WI38 (cell line): ENCODE data around the gene TRIM56.
"Not testable (repeated sequence)": the region's sequence is repeated elsewhere in the genome, so short reads cannot be mapped to it uniquely, and the experiment has no call there.

Source experiments
- H3K4me3 ChIP-seq: 2 replicates; pipeline ENCODE4 v1.5.1; 2011; ENCODE audit warnings: low read depth, mild to moderate bottlenecking, control low read depth, low read length
- TF ChIP-seq, protein P1 (sequence below): IDR thresholded peaks from 2 replicates; pipeline ENCODE4 v1.5.1; 2012; ENCODE audit warnings: low read depth, mild to moderate bottlenecking, control low read depth, low read length

Gene TRIM56

DNA sequence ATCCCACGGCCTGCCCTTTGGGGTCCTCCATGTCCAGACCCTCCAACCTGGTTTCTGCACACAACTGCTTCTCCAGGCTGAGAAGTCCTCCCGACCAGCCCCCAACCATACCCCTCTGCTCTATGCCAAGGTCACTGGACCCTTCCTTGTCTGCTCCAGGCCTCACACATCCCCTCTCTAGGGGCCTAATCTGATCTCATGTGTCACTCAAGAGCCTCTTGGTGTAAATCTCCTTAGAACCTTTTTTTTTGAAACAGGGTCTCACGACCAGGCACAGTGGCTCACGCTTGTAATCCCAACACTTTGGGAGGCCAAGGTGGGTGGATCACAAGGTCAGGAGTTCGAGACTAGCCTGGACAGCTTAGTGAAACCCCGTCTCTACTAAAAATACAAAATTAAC lies 24.1 kb downstream of the TRIM56 start:
- H3K4me3 ChIP-seq = no peak overlapping the region
- TF ChIP-seq, protein P1, sequence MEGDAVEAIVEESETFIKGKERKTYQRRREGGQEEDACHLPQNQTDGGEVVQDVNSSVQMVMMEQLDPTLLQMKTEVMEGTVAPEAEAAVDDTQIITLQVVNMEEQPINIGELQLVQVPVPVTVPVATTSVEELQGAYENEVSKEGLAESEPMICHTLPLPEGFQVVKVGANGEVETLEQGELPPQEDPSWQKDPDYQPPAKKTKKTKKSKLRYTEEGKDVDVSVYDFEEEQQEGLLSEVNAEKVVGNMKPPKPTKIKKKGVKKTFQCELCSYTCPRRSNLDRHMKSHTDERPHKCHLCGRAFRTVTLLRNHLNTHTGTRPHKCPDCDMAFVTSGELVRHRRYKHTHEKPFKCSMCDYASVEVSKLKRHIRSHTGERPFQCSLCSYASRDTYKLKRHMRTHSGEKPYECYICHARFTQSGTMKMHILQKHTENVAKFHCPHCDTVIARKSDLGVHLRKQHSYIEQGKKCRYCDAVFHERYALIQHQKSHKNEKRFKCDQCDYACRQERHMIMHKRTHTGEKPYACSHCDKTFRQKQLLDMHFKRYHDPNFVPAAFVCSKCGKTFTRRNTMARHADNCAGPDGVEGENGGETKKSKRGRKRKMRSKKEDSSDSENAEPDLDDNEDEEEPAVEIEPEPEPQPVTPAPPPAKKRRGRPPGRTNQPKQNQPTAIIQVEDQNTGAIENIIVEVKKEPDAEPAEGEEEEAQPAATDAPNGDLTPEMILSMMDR = no peak

DNA sequence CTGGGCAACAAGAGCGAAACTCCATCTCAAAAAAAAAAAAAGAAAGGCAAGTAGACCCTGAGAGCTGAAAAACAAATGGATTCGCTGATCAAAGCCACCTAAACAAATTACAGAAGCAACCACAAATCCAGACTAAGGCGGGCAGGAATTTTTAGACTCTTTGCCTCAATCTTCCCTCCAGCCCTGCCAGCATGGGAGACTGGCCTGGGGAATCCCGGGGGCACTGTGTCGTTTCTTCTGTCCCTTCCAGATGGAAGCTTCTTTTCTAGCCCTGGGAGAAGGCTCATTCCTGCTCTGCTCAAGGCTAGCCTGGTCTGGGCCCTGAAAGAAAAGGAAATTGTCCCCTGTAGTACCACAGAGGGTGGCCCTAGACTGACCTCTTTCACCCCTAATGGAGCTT lies 26.0 kb downstream of the TRIM56 start:
- no peak overlapping the region for H3K4me3 ChIP-seq
- TF ChIP-seq, protein P1 = no peak

DNA sequence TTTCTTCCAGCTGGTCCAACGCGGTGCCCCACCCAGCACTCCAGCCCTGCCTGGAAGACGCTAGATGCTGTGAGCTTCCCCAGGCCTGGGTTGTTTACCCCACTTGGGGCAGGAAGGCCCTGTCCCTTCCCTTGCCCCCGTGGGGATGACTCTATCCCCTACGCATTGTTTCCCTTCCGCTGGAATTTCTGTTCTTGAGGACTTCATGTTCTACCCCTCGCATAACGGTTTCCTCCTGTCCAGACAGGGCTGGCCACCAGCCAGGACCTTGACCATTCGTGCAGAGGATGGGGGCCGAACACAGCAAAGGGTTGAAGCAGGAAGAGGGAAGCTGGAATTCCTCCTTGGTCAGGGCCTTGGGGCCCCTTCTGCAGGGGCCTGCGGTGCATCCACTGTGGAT lies 27.0 kb downstream of the TRIM56 start:
- TF ChIP-seq, protein P1 = no peak
- H3K4me3 ChIP-seq = no peak overlapping the region

DNA sequence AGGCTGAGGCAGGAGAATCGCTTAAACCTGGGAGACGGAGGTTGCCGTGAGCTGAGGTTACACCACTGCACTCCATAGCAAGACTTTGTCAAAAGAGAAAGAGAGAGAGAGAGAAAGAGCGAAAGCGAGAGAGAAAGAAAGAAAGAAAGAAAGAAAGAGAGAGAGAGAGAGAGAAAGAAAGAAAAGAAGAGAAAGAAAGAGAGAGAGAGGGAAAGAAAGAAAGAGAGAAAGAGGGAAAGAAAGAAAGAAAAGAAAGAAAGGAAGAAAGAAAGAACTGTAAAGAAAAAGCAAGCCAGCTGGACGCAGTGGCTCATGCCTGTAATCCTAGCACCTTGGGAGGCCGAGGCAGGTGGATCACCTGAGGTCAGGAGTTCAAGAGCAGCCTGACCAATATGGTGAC lies 27.9 kb downstream of the TRIM56 start:
- not testable (repeated sequence) for H3K4me3 ChIP-seq

DNA sequence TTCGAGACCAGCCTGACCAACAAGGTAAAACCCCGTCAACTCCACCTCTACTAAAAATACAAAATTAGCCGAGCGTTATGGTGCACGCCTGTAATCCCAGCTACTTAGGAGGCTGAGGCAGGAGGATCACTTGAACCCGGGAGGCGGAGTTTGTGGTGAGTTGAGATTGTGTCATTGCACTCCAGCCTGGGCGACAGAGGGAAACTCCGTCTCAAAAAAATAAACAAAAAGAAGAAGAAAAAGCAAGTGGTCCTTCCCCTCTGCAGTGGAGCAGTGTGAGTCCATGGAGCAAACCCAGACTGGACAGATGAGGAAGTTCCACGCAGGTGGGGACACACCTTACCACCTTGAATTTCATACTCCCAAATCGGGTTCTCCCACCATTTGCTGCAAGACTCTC lies 28.6 kb downstream of the TRIM56 start:
- TF ChIP-seq, protein P1 = no peak
- no peak overlapping the region for H3K4me3 ChIP-seq

DNA sequence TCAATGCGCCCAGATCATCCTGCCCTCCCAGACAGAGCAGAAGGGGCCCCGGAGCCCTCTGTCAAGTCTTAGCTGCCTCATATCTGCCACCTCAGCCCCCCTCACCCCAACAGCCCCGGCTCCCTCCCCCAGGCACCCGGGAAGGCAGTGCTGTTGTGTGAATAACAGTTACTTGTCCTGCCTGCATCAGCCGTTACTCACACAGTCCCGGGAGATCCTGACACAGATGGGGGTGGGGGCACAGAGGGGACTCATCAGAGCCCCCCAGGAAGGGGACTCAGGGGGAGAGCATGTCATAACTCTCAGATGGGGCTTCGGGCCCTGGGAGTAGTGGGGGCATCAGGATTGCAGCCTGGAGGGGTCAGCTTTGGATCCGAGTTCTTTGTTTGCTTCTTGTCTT lies 29.2 kb downstream of the TRIM56 start:
- H3K4me3 ChIP-seq = no peak overlapping the region
- TF ChIP-seq, protein P1 = no peak

DNA sequence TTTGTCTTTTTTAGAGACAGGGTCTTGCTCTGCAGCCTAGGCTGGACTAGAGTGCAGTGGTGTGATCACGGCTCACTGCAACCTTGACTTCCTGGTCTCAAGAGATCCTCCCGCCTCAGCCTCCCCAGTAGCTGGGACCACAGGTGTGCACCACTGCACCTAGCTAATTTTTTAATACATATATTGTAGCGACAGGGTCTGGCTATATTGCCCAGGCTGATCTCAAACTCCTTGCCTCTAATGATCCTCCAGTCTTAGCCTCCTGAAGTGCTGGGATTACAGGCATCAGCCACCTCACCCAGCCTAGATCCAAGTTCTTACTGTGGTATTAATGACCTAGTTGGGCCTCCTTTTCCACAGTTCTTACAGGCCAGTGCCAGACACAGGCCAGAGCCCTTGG lies 29.9 kb downstream of the TRIM56 start:
- TF ChIP-seq, protein P1 = no peak
- no peak overlapping the region for H3K4me3 ChIP-seq

DNA sequence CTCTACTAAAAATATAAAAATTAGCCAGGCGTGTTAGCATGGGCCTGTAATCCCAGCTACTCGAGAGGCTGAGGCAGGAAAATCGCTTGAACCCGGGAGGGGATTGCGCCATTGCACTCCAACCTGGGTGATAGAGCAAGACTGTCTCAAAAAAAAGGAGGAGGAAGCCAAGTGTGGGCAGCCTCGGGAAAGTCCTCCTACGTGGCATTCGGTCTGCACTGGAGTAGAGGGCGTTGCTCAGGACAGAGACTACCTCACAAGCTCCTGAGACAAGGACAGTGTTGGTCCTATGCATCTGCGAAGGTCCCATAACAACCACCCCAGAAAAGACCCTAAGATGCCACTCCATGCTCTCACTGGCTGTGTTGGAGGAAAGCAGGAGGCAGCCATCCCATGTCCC lies 31.6 kb downstream of the TRIM56 start:
- no peak overlapping the region for H3K4me3 ChIP-seq
- TF ChIP-seq, protein P1 = no peak
